ENCODE measurements around the gene SPAG9. TPM values are rescaled to one million over a fixed set of nuclear protein-coding genes. Genes with fewer than 3 reads are reported as not detected.

SPAG9 gene
- polyA plus RNA-seq, 1 experiment: 18.7 TPM

DNA sequence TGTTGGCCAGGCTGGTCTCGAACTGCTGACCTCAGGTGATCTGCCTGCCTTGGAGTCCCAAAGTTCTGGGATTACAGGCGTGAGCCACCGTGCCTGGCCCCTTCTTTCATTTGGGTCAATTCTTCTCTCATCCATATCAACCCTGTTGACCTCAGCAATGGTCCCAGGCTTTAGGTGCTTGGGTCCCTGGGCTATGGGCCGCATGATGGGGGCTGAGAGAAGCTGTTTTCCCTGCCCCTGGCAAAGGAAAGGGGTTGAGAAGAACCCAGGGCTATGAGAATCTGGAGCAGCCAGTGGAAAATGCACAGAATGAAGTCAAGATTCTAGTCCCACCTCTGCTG is 164.3 kb downstream of the SPAG9 start:
- ChIA-PET POLR2A (no interaction called here), CTCF (interaction anchor here (0.7 to 11.9 kb wide), 15 partner anchors 9 to 410 kb away, joined by 3 to 294 read pairs (median 4); partner anchors contain the start of genes NME1 and TOB1)
- no peak for DNase-seq (ENCODE audit: low read depth)
- Histone ChIP-seq H3K4me3 (ENCODE audit: low read depth, low read length) (no peak overlapping the region), H3K27me3 (ENCODE audit: control insufficient read depth, insufficient read depth, low read length) (no peaks in the 10 kb centered on the region), H3K36me3 (ENCODE audit: control insufficient read depth, insufficient read depth, low read length) (no peaks in the 10 kb centered on the region)
- TF ChIP-seq, protein P1, sequence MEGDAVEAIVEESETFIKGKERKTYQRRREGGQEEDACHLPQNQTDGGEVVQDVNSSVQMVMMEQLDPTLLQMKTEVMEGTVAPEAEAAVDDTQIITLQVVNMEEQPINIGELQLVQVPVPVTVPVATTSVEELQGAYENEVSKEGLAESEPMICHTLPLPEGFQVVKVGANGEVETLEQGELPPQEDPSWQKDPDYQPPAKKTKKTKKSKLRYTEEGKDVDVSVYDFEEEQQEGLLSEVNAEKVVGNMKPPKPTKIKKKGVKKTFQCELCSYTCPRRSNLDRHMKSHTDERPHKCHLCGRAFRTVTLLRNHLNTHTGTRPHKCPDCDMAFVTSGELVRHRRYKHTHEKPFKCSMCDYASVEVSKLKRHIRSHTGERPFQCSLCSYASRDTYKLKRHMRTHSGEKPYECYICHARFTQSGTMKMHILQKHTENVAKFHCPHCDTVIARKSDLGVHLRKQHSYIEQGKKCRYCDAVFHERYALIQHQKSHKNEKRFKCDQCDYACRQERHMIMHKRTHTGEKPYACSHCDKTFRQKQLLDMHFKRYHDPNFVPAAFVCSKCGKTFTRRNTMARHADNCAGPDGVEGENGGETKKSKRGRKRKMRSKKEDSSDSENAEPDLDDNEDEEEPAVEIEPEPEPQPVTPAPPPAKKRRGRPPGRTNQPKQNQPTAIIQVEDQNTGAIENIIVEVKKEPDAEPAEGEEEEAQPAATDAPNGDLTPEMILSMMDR (IDR thresholded peaks at IDR 0.05; ENCODE audit: insufficient read depth, low read depth, low read length): no peak

DNA sequence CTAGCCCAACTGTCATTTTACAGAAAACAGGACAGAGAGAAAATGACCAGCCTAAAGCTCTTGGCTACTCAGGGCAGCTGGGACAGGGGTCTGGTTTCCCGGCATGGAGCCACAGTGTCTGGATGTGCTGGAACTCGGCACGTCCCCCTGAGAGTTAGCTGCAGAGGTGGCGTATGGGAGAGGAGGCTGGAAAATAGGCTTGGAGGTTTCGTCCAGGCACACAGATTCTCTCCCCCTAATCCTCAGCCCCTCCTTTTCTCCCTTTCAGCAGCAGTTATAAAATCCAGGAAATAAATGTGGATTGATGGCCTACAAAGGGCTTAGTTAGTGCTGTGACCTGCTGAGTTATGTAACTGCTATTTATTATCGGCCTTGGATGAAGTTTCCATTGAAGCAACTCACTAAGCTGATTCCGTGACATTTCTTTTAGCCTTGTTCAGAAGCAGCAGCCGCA is 165.0 kb downstream of the SPAG9 start:
- Histone ChIP-seq H3K27me3 (ENCODE audit: control insufficient read depth, insufficient read depth, low read length) (no peaks in the 10 kb centered on the region), H3K36me3 (ENCODE audit: control insufficient read depth, insufficient read depth, low read length) (no peaks in the 10 kb centered on the region), H3K4me3 (ENCODE audit: low read depth, low read length) (no peak overlapping the region)
- TF ChIP-seq, protein P1 (IDR thresholded peaks at IDR 0.05; ENCODE audit: insufficient read depth, low read depth, low read length): no peak
- POLR2A ChIA-PET: no interaction called here
- no peak for DNase-seq (ENCODE audit: low read depth)
- CTCF ChIA-PET: interaction anchor here (0.7 to 11.9 kb wide), 9 partner anchors 10 to 410 kb away, joined by 3 to 294 read pairs (median 11); partner anchors contain the start of gene TOB1

DNA sequence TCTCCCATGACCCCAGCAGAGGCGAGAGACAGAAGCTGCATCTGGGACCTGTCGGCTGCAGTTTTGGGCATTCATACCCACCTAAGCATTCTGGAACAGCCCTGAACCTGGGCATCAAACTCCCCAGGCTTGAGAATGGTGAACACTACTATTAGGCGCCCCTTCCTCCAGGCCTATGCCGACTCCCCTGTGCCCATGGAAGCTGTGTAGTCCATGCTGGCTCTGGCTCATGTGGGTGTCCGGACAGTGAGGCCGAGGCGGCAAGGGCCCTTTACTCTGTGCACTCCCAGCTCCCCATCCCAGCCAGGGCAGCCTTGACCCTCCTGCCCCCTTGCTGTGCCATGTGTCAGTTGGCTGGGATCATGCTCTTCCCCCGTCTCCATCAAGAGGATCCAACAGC is 165.5 kb downstream of the SPAG9 start:
- Histone ChIP-seq H3K36me3 (ENCODE audit: control insufficient read depth, insufficient read depth, low read length) (no peaks in the 10 kb centered on the region), H3K27me3 (ENCODE audit: control insufficient read depth, insufficient read depth, low read length) (no peaks in the 10 kb centered on the region), H3K4me3 (ENCODE audit: low read depth, low read length) (no peak overlapping the region)
- TF ChIP-seq, protein P1 (IDR thresholded peaks at IDR 0.05; ENCODE audit: insufficient read depth, low read depth, low read length): no peak
- ChIA-PET POLR2A (no interaction called here), CTCF (interaction anchor here (1.0 to 11.9 kb wide), 7 partner anchors 10 to 171 kb away, joined by 3 to 294 read pairs (median 11); partner anchors contain the start of gene TOB1)
- DNase-seq (ENCODE audit: low read depth): no peak

DNA sequence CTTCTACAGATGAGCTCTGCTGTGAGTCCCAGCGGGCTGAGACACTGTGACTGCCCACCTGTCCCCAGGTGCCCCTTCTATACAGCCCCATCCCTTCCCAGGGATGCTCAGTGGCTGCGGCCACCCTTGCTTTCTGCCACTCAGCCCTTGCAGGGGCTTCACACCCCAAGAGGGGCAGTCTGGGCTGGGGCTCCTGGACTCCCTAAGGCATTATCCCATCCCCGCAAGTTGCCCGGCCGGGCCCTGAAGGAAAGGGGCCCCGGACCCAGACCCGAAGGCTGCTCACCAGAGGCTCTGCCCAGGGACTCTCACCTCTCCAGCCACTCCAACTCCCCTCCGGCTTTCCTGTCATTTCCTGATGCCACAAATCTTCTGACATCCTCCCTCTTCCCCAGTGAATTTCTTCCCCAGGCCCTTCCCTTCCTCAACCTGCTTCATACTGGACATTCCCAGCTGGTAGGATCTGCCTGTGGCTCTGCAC is 166.0 kb downstream of the SPAG9 start:
- no peaks in the 10 kb centered on the region for H3K27me3 ChIP-seq (ENCODE audit: control insufficient read depth, insufficient read depth, low read length)
- POLR2A ChIA-PET: interaction anchor here (0.6 kb wide), 1 partner anchor 91 kb away, joined by 12 read pairs; no protein-coding TSS in a partner anchor
- DNase-seq (ENCODE audit: low read depth): no peak
- CTCF ChIA-PET: interaction anchor here (1.0 to 11.9 kb wide), 8 partner anchors 11 to 199 kb away, joined by 3 to 294 read pairs (median 10); partner anchors contain the start of genes NME1 and TOB1
- H3K36me3 ChIP-seq (ENCODE audit: control insufficient read depth, insufficient read depth, low read length): no peaks in the 10 kb centered on the region
- TF ChIP-seq, protein P1 (IDR thresholded peaks at IDR 0.05; ENCODE audit: insufficient read depth, low read depth, low read length): no peak
- H3K4me3 ChIP-seq (ENCODE audit: low read depth, low read length): no peak overlapping the region

DNA sequence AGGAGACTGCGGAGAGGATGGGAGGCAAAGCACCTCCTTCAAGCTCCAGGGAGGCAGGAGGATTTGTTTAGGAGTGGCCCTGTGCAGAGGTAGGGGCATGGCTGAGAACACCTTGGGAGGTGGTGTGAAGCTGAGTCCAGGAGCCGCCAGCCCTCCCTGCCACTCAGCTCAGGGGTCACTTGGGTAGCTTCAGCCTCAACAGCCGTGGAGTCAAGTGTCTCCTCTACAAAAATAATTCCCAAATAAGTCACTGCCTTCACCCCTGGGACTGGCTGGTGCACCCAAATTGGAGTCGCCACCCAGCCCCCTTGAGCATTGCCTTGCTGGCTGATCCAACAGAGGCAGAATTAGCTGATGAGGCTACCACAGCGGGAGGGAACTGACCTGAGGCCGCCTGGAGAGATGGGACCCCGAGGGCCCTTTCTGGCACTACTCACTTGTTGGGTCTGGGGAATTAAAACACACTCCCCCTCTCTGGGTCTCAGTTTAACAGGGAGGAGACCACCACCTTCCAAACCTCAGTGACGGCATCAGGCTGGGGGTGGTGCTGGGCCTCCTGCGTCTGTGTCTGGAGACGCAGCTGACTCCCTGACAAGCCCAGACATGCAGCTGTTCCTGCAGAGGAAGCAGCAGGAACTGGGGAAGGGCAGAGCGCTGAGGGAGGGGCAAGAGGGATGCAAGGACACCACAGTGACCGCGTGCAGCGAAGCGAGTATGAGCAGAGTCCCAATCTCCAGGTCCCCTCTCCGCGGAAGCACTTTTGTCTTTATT is 166.7 kb downstream of the SPAG9 start:
- no peaks in the 10 kb centered on the region for H3K27me3 ChIP-seq (ENCODE audit: control insufficient read depth, insufficient read depth, low read length)
- no peak for DNase-seq (ENCODE audit: low read depth)
- no peak overlapping the region for H3K4me3 ChIP-seq (ENCODE audit: low read depth, low read length)
- TF ChIP-seq, protein P1 (IDR thresholded peaks at IDR 0.05; ENCODE audit: insufficient read depth, low read depth, low read length): no peak
- no peaks in the 10 kb centered on the region for H3K36me3 ChIP-seq (ENCODE audit: control insufficient read depth, insufficient read depth, low read length)
- ChIA-PET CTCF (interaction anchor here (0.6 to 11.9 kb wide), 10 partner anchors 10 to 199 kb away, joined by 3 to 294 read pairs (median 7); partner anchors contain the start of genes NME1 and TOB1), POLR2A (interaction anchor here (0.6 kb wide), 1 partner anchor 90 kb away, joined by 12 read pairs; no protein-coding TSS in a partner anchor)
